Mesenchymal stem cell (in vitro differentiated cells and primary cell): ENCODE measurements around the gene PON3. TPM values are rescaled to one million over a fixed set of nuclear protein-coding genes. Genes with fewer than 3 reads are reported as not detected.
A peak's percentile ranks its signal among the peaks of the same experiment; 100 is the strongest.

Experiments
- DNase-seq: peaks from one replicate; pipeline ENCODE4 v3.0.0-alpha.2; 2013
- H2AFZ ChIP-seq: one replicate; pipeline ENCODE4 v1.6.1; 2013; ENCODE audit warnings: low read depth, mild to moderate bottlenecking, control low read depth, inconsistent platforms, low read length, moderate library complexity
- H2AK5ac ChIP-seq: 2 replicates; pipeline ENCODE4 v1.6.1; 2013; ENCODE audit warnings: low read length, moderate library complexity, mild to moderate bottlenecking, inconsistent platforms; ENCODE audit not compliant: severe bottlenecking
- H2BK120ac ChIP-seq: one replicate; pipeline ENCODE4 v1.6.1; 2013; ENCODE audit warnings: low read depth, mild to moderate bottlenecking, inconsistent platforms, low read length, moderate library complexity
- H2BK12ac ChIP-seq, 2 experiments: one replicate each; pipeline ENCODE4 v1.6.1; 2013; ENCODE audit warnings: inconsistent platforms in 2 of 2, low read length in 2 of 2, mild to moderate bottlenecking in 2 of 2, moderate library complexity in 2 of 2, control low read depth in 1 of 2
- H2BK15ac ChIP-seq: one replicate; pipeline ENCODE4 v1.6.1; 2013; ENCODE audit warnings: mild to moderate bottlenecking, low read depth, inconsistent platforms; ENCODE audit not compliant: poor library complexity, severe bottlenecking
- H2BK5ac ChIP-seq: 2 replicates; pipeline ENCODE4 v1.6.1; 2013; ENCODE audit warnings: low read depth, mild to moderate bottlenecking, low read length, control low read depth, inconsistent platforms; ENCODE audit not compliant: poor library complexity, severe bottlenecking
- H3K14ac ChIP-seq, 2 experiments: one replicate each; pipeline ENCODE4 v1.6.1; 2013; ENCODE audit warnings: inconsistent platforms in 2 of 2, low read length in 2 of 2, control low read depth in 1 of 2, mild to moderate bottlenecking in 1 of 2, moderate library complexity in 1 of 2
- H3K18ac ChIP-seq, 2 experiments: one replicate each; pipeline ENCODE4 v1.6.1; 2013; ENCODE audit warnings: inconsistent platforms in 2 of 2, low read length in 2 of 2, control low read depth in 1 of 2, low read depth in 1 of 2, mild to moderate bottlenecking in 1 of 2
- H3K23ac ChIP-seq, 2 experiments: one replicate each; pipeline ENCODE4 v1.6.1; 2013; ENCODE audit warnings: inconsistent platforms in 2 of 2, low read length in 2 of 2, mild to moderate bottlenecking in 2 of 2, moderate library complexity in 2 of 2, control low read depth in 1 of 2
- H3K27ac ChIP-seq: 2 replicates; pipeline ENCODE4 v1.5.1; 2013; ENCODE audit warnings: mild to moderate bottlenecking, moderate library complexity, low read length, control low read depth, inconsistent platforms; ENCODE audit not compliant: poor library complexity, severe bottlenecking
- H3K27me3 ChIP-seq, 2 experiments: 2 replicates each; pipeline versions ENCODE4 v1.6.1 to v1.7.0; 2013; ENCODE audit warnings: low read length in 2 of 2, mild to moderate bottlenecking in 2 of 2, moderate library complexity in 2 of 2, control low read depth in 1 of 2, inconsistent platforms in 1 of 2; ENCODE audit not compliant: control insufficient read depth in 1 of 2, insufficient read depth in 1 of 2
- H3K36me3 ChIP-seq, 2 experiments: 2 replicates each; pipeline versions ENCODE4 v1.6.1 to v1.7.0; 2013; ENCODE audit warnings: low read length in 2 of 2, control low read depth in 1 of 2, inconsistent platforms in 1 of 2, low read depth in 1 of 2, mild to moderate bottlenecking in 1 of 2; ENCODE audit not compliant: insufficient read depth in 2 of 2, control insufficient read depth in 1 of 2
- H3K4ac ChIP-seq, 2 experiments: one replicate each; pipeline ENCODE4 v1.6.1; 2013; ENCODE audit warnings: inconsistent platforms in 2 of 2, low read length in 2 of 2, mild to moderate bottlenecking in 2 of 2, moderate library complexity in 2 of 2, control low read depth in 1 of 2, low read depth in 1 of 2
- H3K4me1 ChIP-seq: 2 replicates; pipeline ENCODE4 v1.6.1; 2013; ENCODE audit warnings: low read depth, low read length, control low read depth; ENCODE audit not compliant: control insufficient read depth, insufficient read depth
- H3K4me2 ChIP-seq: 2 replicates; pipeline ENCODE4 v1.6.1; 2013; ENCODE audit warnings: low read length, mild to moderate bottlenecking, inconsistent platforms; ENCODE audit not compliant: poor library complexity, severe bottlenecking
- H3K4me3 ChIP-seq, 2 experiments: 2 replicates each; pipeline versions ENCODE4 v1.5.1 to v1.7.0; 2013; ENCODE audit warnings: low read length in 2 of 2, mild to moderate bottlenecking in 2 of 2, control low read depth in 1 of 2, low read depth in 1 of 2; ENCODE audit not compliant: insufficient read depth in 1 of 2
- H3K79me1 ChIP-seq: replicated peaks from 2 replicates; pipeline ENCODE4 v1.6.1; 2013; ENCODE audit warnings: mild to moderate bottlenecking, control low read depth, low read length, inconsistent platforms; ENCODE audit not compliant: poor library complexity, severe bottlenecking
- H3K9ac ChIP-seq: 2 replicates; pipeline ENCODE4 v1.7.0; 2013; ENCODE audit warnings: mild to moderate bottlenecking, low read length, moderate library complexity
- H3K9me3 ChIP-seq: 2 replicates; pipeline ENCODE4 v1.7.0; 2013; ENCODE audit warnings: mild to moderate bottlenecking, low read length; ENCODE audit not compliant: control insufficient read depth
- H4K8ac ChIP-seq: one replicate; pipeline ENCODE4 v1.6.1; 2013; ENCODE audit warnings: inconsistent platforms, mild to moderate bottlenecking, low read length, moderate library complexity
- H4K91ac ChIP-seq: one replicate; pipeline ENCODE4 v1.6.1; 2013; ENCODE audit warnings: mild to moderate bottlenecking, low read length, inconsistent platforms
- WGBS: methylation state at CpG from one replicate; pipeline ENCODE4 v1.1.7; 2013; ENCODE audit warnings: mixed read lengths; 5-methylcytosine and 5-hydroxymethylcytosine counted together
- polyA plus RNA-seq, 2 experiments: library from polyadenylated mRNA; stranded (reverse); fragments of 200-250 nt; gene quantifications; one replicate each; pipeline ENCODE4 v1.2.3, GENCODE V29; 2013

Gene PON3
- polyA plus RNA-seq (2013, experiment 1 of 2), result not detected
- polyA plus RNA-seq (2013, experiment 2 of 2), result not detected

- no peak within 1 kb of the TSS for H3K4me2 ChIP-seq
- H2AFZ ChIP-seq, result no peak within 1 kb of the TSS
- H3K4me3 ChIP-seq, result peak within 1 kb of the TSS in 1 of 2 experiments; percentile 69
- H3K9me3 ChIP-seq, result no peaks in the 10 kb centered on the region
- no peak within 1 kb of the TSS for H2BK5ac ChIP-seq
- no peak within 1 kb of the TSS for H2BK120ac ChIP-seq
- H3K36me3 ChIP-seq, result no peaks in the 10 kb centered on the region
- H2BK15ac ChIP-seq, result no peak within 1 kb of the TSS
- H3K9ac ChIP-seq, result peak within 1 kb of the TSS; percentile 39
- no peak for DNase-seq
- H3K23ac ChIP-seq, result no peak within 1 kb of the TSS
- H3K4ac ChIP-seq, result no peak within 1 kb of the TSS
- H3K18ac ChIP-seq, result no peak within 1 kb of the TSS
- no peaks in the 10 kb centered on the region for H3K4me1 ChIP-seq
- no peak within 1 kb of the TSS for H4K8ac ChIP-seq
- H2AK5ac ChIP-seq, result no peak within 1 kb of the TSS
- H3K14ac ChIP-seq, result no peak within 1 kb of the TSS
- H3K27ac ChIP-seq, result no peak within 1 kb of the TSS
- peaks cover 0 to 18% of the 10 kb centered on the region in 2 experiments for H3K27me3 ChIP-seq
- no peaks in the 10 kb centered on the region for H3K79me1 ChIP-seq
- no peak within 1 kb of the TSS for H4K91ac ChIP-seq
- no peak within 1 kb of the TSS for H2BK12ac ChIP-seq
- WGBS, result 94% methylated on average over 66 of the region's 68 CpGs
These were observed at the start of gene PON3 for GRCh38 chr7:95396136-95397032. Gene PON3 (minus strand): TSS chr7:95396375. CDS start chr7:95396350, 25 bp downstream.

GRCh38 chr7:95444796-95445195, 48.6 kb upstream of the PON3 start:
- no peaks in the 10 kb centered on the region for H3K36me3 ChIP-seq
- no peak overlapping the region for H2AK5ac ChIP-seq
- no peak overlapping the region for H3K4me2 ChIP-seq
- H3K4me3 ChIP-seq, result no peak overlapping the region
- no peak overlapping the region for H2BK12ac ChIP-seq
- H2BK5ac ChIP-seq, result no peak overlapping the region
- DNase-seq, result no peak
- H3K4me1 ChIP-seq, result peaks cover 2% of the 10 kb centered on the region
- no peak overlapping the region for H3K14ac ChIP-seq
- no peak overlapping the region for H3K18ac ChIP-seq
- no peak overlapping the region for H3K27ac ChIP-seq
- no peaks in the 10 kb centered on the region for H3K79me1 ChIP-seq
- no peak overlapping the region for H4K8ac ChIP-seq
- no peak overlapping the region for H2BK120ac ChIP-seq
- no peak overlapping the region for H3K23ac ChIP-seq
- no peaks in the 10 kb centered on the region for H3K9me3 ChIP-seq
- no peak overlapping the region for H4K91ac ChIP-seq
- no peak overlapping the region for H2AFZ ChIP-seq
- no peaks in the 10 kb centered on the region for H3K27me3 ChIP-seq
- no peak overlapping the region for H3K9ac ChIP-seq
- no peak overlapping the region for H3K4ac ChIP-seq
- no peak overlapping the region for H2BK15ac ChIP-seq
- 87% methylated on average over 2 of the region's 2 CpGs for WGBS

DNA sequence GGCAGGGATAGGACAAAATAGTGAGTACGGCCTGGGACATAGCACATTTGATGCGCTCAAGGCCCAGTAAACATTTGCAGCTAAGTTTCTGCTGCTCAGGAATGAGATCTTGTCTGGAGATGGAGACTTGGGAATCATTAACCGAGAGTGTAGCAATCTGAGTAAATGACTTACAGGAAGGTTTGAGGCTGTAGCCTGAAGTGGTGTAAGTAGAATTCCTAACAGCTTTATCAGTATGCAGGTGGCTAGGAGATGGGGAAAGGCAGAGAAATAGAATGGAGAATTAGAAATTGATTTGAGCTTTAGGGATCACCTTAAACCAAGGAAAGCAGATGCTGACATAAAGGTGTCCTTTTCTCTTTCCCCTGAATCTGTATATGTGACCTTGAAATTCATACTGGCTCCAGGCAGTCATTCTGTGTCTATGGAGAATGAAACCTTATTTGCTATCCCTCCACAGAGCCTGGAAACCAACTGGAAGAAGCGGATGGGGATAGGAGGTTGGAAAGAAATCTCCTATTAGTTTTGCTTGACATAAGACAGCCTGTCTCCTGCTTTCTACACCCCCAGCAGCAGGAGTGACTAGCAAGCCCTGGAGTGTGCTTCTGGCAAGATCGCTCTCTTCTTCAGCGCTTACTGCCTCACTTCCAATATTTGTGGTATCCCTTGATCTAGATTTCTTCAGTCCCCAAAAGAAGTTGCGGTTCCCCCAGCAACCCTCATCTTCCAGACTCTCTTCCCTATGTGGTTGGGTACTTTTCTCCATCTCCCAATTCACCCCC, 45.1 kb upstream of the PON3 start:
- no peak overlapping the region for H2AFZ ChIP-seq
- 90% methylated on average over 7 of the region's 7 CpGs for WGBS
- H3K14ac ChIP-seq, result no peak overlapping the region
- no peak overlapping the region for H4K91ac ChIP-seq
- H2BK15ac ChIP-seq, result no peak overlapping the region
- no peaks in the 10 kb centered on the region for H3K9me3 ChIP-seq
- H3K4me2 ChIP-seq, result no peak overlapping the region
- DNase-seq, result no peak
- peak overlapping the region; percentile 50 for H2BK5ac ChIP-seq
- H3K4me1 ChIP-seq, result peaks cover 2% of the 10 kb centered on the region
- H2BK120ac ChIP-seq, result no peak overlapping the region
- no peaks in the 10 kb centered on the region for H3K36me3 ChIP-seq
- no peak overlapping the region for H3K18ac ChIP-seq
- no peak overlapping the region for H4K8ac ChIP-seq
- no peak overlapping the region for H3K9ac ChIP-seq
- H3K23ac ChIP-seq, result no peak overlapping the region
- H3K79me1 ChIP-seq, result peaks cover 1% of the 10 kb centered on the region
- H2BK12ac ChIP-seq, result no peak overlapping the region
- H3K4ac ChIP-seq, result no peak overlapping the region
- peak overlapping the region; percentile 3 for H2AK5ac ChIP-seq
- H3K4me3 ChIP-seq, result no peak overlapping the region
- H3K27ac ChIP-seq, result peak overlapping the region; percentile 96
- no peaks in the 10 kb centered on the region for H3K27me3 ChIP-seq
